ENCODE measurements around the gene DAZAP1.

GRCh38 chr19:1466461-1467214 is 59.3 kb downstream of the DAZAP1 start:
- TF ChIP-seq, protein P1, sequence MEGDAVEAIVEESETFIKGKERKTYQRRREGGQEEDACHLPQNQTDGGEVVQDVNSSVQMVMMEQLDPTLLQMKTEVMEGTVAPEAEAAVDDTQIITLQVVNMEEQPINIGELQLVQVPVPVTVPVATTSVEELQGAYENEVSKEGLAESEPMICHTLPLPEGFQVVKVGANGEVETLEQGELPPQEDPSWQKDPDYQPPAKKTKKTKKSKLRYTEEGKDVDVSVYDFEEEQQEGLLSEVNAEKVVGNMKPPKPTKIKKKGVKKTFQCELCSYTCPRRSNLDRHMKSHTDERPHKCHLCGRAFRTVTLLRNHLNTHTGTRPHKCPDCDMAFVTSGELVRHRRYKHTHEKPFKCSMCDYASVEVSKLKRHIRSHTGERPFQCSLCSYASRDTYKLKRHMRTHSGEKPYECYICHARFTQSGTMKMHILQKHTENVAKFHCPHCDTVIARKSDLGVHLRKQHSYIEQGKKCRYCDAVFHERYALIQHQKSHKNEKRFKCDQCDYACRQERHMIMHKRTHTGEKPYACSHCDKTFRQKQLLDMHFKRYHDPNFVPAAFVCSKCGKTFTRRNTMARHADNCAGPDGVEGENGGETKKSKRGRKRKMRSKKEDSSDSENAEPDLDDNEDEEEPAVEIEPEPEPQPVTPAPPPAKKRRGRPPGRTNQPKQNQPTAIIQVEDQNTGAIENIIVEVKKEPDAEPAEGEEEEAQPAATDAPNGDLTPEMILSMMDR (IDR thresholded peaks at IDR 0.05): no peak
- TF ChIP-seq POLR2AphosphoS5 (IDR thresholded peaks at IDR 0.05): no peak
- TF ChIP-seq EP300 (IDR thresholded peaks at IDR 0.05): no peak
- no peak for TF ChIP-seq POLR2A (IDR thresholded peaks at IDR 0.05)
